A549 (cell line): Measurements from ENCODE around the gene SLC25A25. TPM values are rescaled to one million over a fixed set of nuclear protein-coding genes. Genes with fewer than 3 reads are reported as not detected.

Source experiments
- ATAC-seq, 2 experiments: fragments of 200-7000 bp in 1 of 2; fragments of >200 bp in 1 of 2; cut with Nextera tagmentation in 1 of 2; cut with Tn5 transposase in 1 of 2; 3 replicates each; pipeline versions ENCODE4 v1.8.0 to v1.9.1; 2018 to 2020; ENCODE audit warnings: mild to moderate bottlenecking in 1 of 2, moderate library complexity in 1 of 2
- CTCF ChIA-PET: fragments of 300-600 bp; sonication (Branson Sonifier 250); formaldehyde crosslinking; extraction: SDS; loops from one replicate; lab custom pipeline; 2021; ENCODE audit warnings: antibody characterized with exemption, inconsistent platforms; lab: Yijun Ruan, JAX
- POLR2A ChIA-PET: fragments of 350-600 bp; formaldehyde crosslinking; extraction: SDS; loops from one replicate; lab custom pipeline; 2021; ENCODE audit warnings: antibody characterized with exemption, inconsistent platforms; lab: Yijun Ruan, JAX
- DNase-seq, 2 experiments: peaks; one replicate each; pipeline versions ENCODE4 v3.0.0 to v3.0.0-alpha.2; 2011 to 2016; ENCODE audit warnings: low read depth in 1 of 2, low spot score in 1 of 2
- FAIRE-seq: peaks from 2 replicates; lab custom pipeline; 2011; peaks lifted over from hg19 to GRCh38; lab: Jason Lieb, UNC
- H3K27ac ChIP-seq, 2 experiments: fragments of >200 bp; sonication (Bioruptor Twin); formaldehyde crosslinking; 3 replicates each; pipeline ENCODE4 v1.5.1; 2016 to 2017
- H3K4me1 ChIP-seq: fragments of >200 bp; sonication (Bioruptor Twin); formaldehyde crosslinking; 3 replicates; pipeline ENCODE4 v1.6.1; 2016
- H3K4me2 ChIP-seq: fragments of >200 bp; sonication (Bioruptor Twin); formaldehyde crosslinking; 3 replicates; pipeline ENCODE4 v1.6.1; 2016
- H3K4me3 ChIP-seq: fragments of >200 bp; sonication (Bioruptor Twin); formaldehyde crosslinking; 3 replicates; pipeline ENCODE4 v1.5.1; 2016
- H3K9me3 ChIP-seq: fragments of >200 bp; sonication (Bioruptor Twin); formaldehyde crosslinking; 3 replicates; pipeline ENCODE4 v1.6.1; 2016
- CBX2 ChIP-seq: fragments of 200-600 bp; sonication (generic); IDR thresholded peaks from 2 replicates; pipeline ENCODE4 v1.6.1; 2016; ENCODE audit warnings: low read depth, mild to moderate bottlenecking, borderline replicate concordance
- CBX8 ChIP-seq: fragments of 200-600 bp; sonication (generic); IDR thresholded peaks from 2 replicates; pipeline ENCODE4 v1.6.1; 2016
- CTCF ChIP-seq: fragments of >200 bp; sonication (Bioruptor Twin); formaldehyde crosslinking; IDR thresholded peaks from 3 replicates; pipeline ENCODE4 v1.5.1; 2016
- ELK1 ChIP-seq: fragments of 150-350 bp; IDR thresholded peaks from 2 replicates; pipeline ENCODE4 v1.6.1; 2014; ENCODE audit warnings: low read depth, mild to moderate bottlenecking, low read length
- FOSL2 ChIP-seq, 2 experiments: fragments of 450-650 bp in 1 of 2; fragments of >200 bp in 1 of 2; sonication (Bioruptor Twin) in 1 of 2; formaldehyde crosslinking; IDR thresholded peaks; 2 replicates each; pipeline versions ENCODE4 v1.5.0 to v1.6.1; 2016 to 2020; ENCODE audit warnings: mild to moderate bottlenecking in 1 of 2, moderate library complexity in 1 of 2
- FOXS1 ChIP-seq: fragments of 250-450 bp; sonication (Bioruptor Pico); IDR thresholded peaks from 2 replicates; pipeline ENCODE4 v1.5.0; 2020; ENCODE audit warnings: mild to moderate bottlenecking, moderate library complexity
- HEYL ChIP-seq: fragments of 250-450 bp; sonication (Bioruptor Pico); IDR thresholded peaks from 2 replicates; pipeline ENCODE4 v1.8.0; 2021; ENCODE audit warnings: mild to moderate bottlenecking, moderate library complexity
- JUN ChIP-seq, 2 experiments: fragments of >200 bp; sonication (Bioruptor Twin); formaldehyde crosslinking; IDR thresholded peaks; 2 replicates in 1 of 2; 3 replicates in 1 of 2; pipeline ENCODE4 v1.6.1; 2016 to 2017
- MYC ChIP-seq: IDR thresholded peaks from 2 replicates; pipeline ENCODE4 v1.6.1; 2012; ENCODE audit warnings: mild to moderate bottlenecking, inconsistent platforms, low read length, improper control_type of control experiment, borderline replicate concordance
- POLR2A ChIP-seq: IDR thresholded peaks from 2 replicates; pipeline ENCODE4 v1.6.1; 2012; ENCODE audit warnings: mild to moderate bottlenecking, low read length
- RARB ChIP-seq: fragments of 250-450 bp; sonication (Bioruptor Pico); IDR thresholded peaks from 2 replicates; pipeline ENCODE4 v1.8.0; 2021; ENCODE audit warnings: mild to moderate bottlenecking, moderate library complexity
- TFCP2L1 ChIP-seq: fragments of 250-450 bp; sonication (Bioruptor Pico); IDR thresholded peaks from 2 replicates; pipeline ENCODE4 v1.5.0; 2021; ENCODE audit warnings: mild to moderate bottlenecking
- TP53 ChIP-seq: fragments of 250-450 bp; sonication (Bioruptor Pico); IDR thresholded peaks from 2 replicates; pipeline ENCODE4 v1.5.0; 2021; ENCODE audit warnings: mild to moderate bottlenecking, moderate library complexity
- USF2 ChIP-seq: fragments of 450-650 bp; IDR thresholded peaks from 2 replicates; pipeline ENCODE4 v1.6.1; 2014; ENCODE audit warnings: antibody characterized with exemption
- ZFP36 ChIP-seq: fragments of 450-650 bp; IDR thresholded peaks from 2 replicates; pipeline ENCODE4 v1.6.1; 2014; ENCODE audit warnings: borderline replicate concordance; ENCODE audit not compliant: partially characterized antibody
- ZNF302 ChIP-seq: fragments of 250-450 bp; sonication (Bioruptor Pico); IDR thresholded peaks from 2 replicates; pipeline ENCODE4 v1.9.0; 2021; ENCODE audit warnings: inconsistent platforms, mild to moderate bottlenecking, moderate library complexity
- whole genome bisulfite sequencing: methylation state at CpG from one replicate; pipeline ENCODE4 v1.1.6; 2017; ENCODE audit errors: missing lambda C conversion rate; 5-methylcytosine and 5-hydroxymethylcytosine counted together
- polyA plus RNA-seq, 4 experiments: library from polyadenylated mRNA; depleted of rRNA in 3 of 4; stranded (reverse); fragments of >200 nt; fragmentation: RNase III in 1 of 4; extraction: RNeasy Plus Mini Kit Qiagen cat#74134 plus additional on column Dnase treatment in 1 of 4; gene quantifications; 2 replicates in 3 of 4; 3 replicates in 1 of 4; pipeline ENCODE4 v1.2.3, GENCODE V29; 2011 to 2017
- TF ChIP-seq, protein P1 (sequence below): IDR thresholded peaks from 2 replicates; pipeline ENCODE4 v1.6.1; 2012

The SLC25A25 gene
- polyA plus RNA-seq, 2 of the 4 experiments (the other 2 are of a cell fraction), result 7.0 TPM

DNA sequence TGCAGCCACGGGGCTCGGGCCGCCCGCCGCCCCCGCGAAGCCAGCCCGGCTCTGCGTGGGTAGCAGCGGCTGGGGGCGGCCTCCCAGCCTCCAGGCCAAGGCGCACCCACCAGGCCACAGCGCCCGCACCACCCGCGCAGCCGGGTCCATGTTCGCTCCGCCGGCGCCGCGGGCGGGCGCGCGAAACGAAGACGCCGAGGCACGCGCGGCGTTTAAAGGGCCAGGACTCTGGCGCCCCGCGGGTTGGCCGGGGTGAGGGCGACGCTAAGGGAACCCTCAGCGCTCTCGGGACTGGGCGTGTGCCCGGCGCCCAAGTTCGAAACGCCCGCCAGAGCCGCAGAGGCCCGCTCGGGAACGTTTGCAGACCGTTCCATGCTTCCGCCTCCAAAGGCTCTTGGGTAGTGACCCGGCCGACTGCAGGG is 59.5 kb downstream of the SLC25A25 start, which contains the start of gene PTGES2 (continued):
- 0 out of 2 replicates have a peak, but pooled peaks have one; percentile 27 for TF ChIP-seq TP53 (CRISPR knock-in tag)
- TF ChIP-seq CTCF, result no peak
- no peak for TF ChIP-seq ZFP36
- TF ChIP-seq RARB (CRISPR knock-in tag), result no peak
- no peak for TF ChIP-seq TFCP2L1 (CRISPR knock-in tag)
- TF ChIP-seq CBX8, result no peak
- TF ChIP-seq FOSL2 (IDR thresholded peaks at IDR 0.05), result no peak
- TF ChIP-seq FOSL2 (CRISPR knock-in tag; IDR thresholded peaks at IDR 0.05), result no peak
- no peak for TF ChIP-seq FOXS1
- no peak for TF ChIP-seq HEYL (CRISPR knock-in tag)

DNA sequence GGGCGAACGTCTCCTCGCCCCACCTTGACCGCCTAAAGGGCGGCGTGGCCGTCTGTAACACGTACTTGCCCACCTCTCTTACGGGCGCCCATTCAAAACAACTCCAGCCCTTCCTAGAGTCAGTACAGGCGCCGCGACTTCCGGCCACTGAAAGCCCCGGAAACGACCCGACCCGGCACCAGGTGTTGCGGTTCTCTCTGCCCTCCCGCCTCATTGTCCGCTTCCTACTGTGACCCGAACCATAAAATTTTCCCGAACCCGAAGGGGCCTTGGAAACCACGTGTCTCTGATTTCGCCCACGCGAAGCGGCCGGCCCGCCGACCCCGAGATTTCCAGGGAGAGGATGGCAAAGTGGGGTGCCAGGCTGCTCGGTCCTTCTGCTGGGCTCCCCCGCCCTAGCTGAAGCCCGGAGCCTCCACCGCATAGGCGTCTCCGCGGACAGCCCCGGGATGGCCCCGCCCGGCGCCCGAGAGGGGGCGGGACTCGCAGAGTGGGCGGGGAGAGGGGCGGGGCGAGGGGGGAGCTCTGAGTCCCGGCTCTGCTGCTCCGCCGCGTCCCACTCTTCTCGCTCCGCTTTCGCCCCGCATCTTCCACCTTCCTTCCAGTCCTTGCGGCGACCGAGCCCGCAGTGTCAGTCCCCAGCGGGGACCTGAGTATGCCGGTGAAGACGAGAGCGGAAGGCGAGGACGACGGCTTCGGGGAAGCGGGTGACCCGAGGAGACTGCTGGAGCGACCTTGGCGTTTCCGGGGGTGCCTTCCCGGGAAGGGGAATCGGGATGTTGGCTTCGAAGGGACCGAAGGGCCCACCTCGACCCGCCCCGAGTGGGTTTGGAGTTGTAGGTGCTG is 60.2 kb downstream of the SLC25A25 start:
- ATAC-seq (peak; percentile 71 to 88), DNase-seq (peak; percentile 51 to 93), FAIRE-seq (no peak)
- Histone ChIP-seq H3K27ac (peak overlapping the region; percentile 92 to 99), H3K9me3 (no peaks in the 10 kb centered on the region), H3K4me3 (peak overlapping the region; percentile 87), H3K4me1 (peaks cover 29% of the 10 kb centered on the region), H3K4me2 (peak overlapping the region; percentile 97)
- TF ChIP-seq, protein P1, sequence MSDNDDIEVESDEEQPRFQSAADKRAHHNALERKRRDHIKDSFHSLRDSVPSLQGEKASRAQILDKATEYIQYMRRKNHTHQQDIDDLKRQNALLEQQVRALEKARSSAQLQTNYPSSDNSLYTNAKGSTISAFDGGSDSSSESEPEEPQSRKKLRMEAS, result peak; percentile 93
- TF ChIP-seq MYC, result peak; percentile 17; the same call in 1 of the 2 replicates
- peak; percentile 77 for TF ChIP-seq USF2
- TF ChIP-seq JUN (IDR thresholded peaks at IDR 0.05), result peak in 1 of 2 experiments; percentile 77; a peak in 2 of 5 replicates
- peak; percentile 72 for TF ChIP-seq POLR2A
- no peak for TF ChIP-seq CBX2
- TF ChIP-seq ELK1, result no peak
- under 1% methylated on average over 45 of the region's 82 CpGs for WGBS
- POLR2A ChIA-PET, result interaction anchor here (0.6 to 1.4 kb wide), 13 partner anchors 9 to 76 kb away, joined by 3 to 12 read pairs (median 3); partner anchors contain the start of genes BBLN, CIZ1 and SLC25A25
- CTCF ChIA-PET, result interaction anchor here (0.6 to 10.9 kb wide), 7 partner anchors 16 to 1997 kb away, joined by 3 to 181 read pairs (median 5); no protein-coding TSS in a partner anchor

DNA sequence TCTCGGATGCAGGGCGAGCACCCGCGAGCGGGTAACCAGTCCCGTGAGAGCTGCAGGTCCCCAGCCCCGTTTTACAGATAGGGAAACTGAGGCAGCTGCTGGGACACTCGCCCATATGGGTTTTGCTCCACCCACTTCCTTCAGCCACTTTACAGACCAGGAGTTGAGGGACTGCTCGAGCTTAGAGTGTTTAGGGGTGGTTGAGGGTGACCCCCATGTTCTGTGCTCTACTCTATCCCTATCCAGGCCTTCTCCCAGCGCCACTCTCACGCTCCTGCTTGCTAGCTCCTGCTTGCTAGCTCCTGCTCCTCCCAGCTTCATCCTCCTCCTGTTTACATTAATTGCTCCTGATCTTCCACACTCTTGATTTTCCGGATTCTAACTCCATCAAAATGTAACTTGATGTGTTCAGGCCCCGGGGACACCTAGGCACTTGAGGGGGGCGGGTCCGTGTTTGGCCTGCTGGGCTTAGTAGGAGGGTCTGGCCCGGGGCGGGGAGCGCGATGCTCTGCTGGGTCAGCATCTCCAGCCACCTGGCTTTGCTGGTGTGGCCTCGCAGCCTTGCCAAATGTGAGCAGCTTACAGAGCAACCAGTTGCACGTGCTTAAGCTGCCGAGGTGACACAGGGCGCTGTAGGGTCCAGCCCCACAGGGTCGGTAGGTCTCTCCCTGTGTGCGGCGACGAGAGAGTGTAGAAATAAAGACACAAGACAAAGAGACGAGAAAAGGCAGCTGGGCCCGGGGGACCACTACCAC is 61.0 kb downstream of the SLC25A25 start:
- H3K9me3 ChIP-seq, result no peaks in the 10 kb centered on the region
- H3K4me2 ChIP-seq, result peak overlapping the region; percentile 97
- peak overlapping the region; percentile 92 to 99 for H3K27ac ChIP-seq
- ATAC-seq, result no peak
- FAIRE-seq, result no peak
- DNase-seq, result no peak
- ChIA-PET CTCF (interaction anchor here (0.6 to 10.9 kb wide), 7 partner anchors 14 to 1996 kb away, joined by 3 to 181 read pairs (median 6); no protein-coding TSS in a partner anchor), POLR2A (interaction anchor here (0.6 to 1.4 kb wide), 13 partner anchors 9 to 75 kb away, joined by 3 to 12 read pairs (median 3); partner anchors contain the start of genes BBLN, CIZ1 and SLC25A25)
- TF ChIP-seq ZNF302 (CRISPR knock-in tag) (no peak), TP53 (CRISPR knock-in tag) (no peak), USF2 (no peak)
- H3K4me1 ChIP-seq, result peaks cover 29% of the 10 kb centered on the region
- peak overlapping the region; percentile 87 for H3K4me3 ChIP-seq
- 49% methylated on average over 22 of the region's 29 CpGs for WGBS
